ENCODE results near the gene IQCK.

IQCK gene

DNA sequence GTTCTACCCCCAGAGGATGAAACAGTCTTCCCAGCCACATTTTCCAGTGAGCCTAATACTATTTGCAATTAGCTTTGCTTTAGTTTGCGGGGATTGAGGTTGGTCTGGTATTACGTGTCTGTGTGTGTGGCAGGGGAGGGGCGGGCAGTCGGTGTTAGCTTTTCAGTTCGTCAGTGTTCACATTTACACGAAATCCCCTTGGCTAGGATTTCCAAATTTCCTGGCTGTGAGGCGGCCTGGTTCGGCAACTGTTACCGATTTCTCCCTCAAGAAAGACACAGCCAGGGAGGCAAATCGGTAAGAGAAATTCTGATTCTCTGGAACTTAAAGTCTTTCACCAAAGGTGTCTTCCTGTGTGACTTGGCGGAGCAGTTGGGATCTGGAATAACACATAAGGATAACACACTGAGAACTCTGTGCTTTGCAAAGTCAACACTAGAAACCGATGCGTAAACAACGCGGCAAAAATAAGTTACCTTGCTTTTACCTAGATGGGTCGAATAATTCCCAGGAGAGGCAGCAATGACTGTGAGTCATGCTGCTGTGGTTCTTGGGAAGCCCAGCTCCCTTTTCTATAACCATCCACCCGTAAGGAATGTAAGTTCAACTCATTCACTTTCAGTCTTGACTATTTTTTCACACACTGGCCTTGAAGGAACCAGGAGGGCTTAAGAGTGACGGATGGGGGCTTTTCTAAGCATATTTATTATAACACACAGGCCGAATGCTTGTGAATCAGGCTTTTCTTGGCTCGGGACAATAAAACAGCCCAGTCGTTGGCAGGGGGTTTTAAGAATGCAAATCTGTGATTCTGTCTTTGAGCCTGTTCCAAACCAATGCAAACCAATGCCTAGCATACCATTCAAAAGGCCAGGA is 142.3 kb downstream of the IQCK start:
- no peak for DNase-seq (ENCODE audit: low read depth, low spot score)

DNA sequence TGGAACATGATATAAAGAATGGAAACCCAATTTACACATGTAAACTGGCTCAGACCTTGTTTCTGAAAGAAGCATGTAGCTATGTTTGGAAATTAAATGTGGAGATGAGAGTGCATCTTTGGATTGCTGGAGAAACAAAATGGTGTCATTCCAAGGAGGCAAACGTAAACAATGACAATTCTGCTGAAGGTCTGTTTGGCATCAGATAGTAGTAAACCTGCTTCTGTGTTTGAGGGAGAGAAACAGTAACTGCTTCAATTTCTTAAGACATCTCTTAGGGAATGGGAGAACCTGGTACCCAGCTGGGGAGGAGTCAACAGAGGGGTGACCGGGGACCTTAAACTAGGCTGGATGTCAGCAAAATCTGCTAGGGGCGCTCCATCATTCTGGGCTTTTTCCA is 143.1 kb downstream of the IQCK start:
- DNase-seq (ENCODE audit: low read depth, low spot score) = no peak

DNA sequence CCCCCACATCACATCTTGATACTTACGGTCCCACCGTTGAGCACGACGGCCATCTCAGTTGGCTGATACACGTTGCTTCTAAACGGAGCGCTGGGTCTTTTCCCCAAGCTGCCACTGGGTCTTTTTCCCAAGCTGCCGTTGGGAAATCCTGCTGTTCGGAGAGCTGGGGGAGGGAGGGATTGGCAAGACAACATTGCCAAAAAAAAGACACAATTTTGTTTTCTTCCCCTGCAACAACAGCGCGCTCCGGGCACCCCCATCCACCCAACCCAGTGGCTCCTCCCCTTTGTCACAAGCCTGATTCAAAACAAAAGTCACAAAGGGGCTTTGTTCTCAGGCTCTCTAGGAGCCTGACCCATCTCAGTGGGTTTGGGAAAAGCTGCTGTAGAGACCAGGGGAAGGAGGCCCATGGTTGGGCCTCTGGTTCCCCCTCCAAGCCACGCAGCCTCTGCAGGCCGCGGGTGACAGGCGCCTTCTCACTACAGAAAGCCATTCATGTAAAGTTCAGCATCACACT is 143.8 kb downstream of the IQCK start:
- DNase-seq (ENCODE audit: low read depth, low spot score) = no peak

DNA sequence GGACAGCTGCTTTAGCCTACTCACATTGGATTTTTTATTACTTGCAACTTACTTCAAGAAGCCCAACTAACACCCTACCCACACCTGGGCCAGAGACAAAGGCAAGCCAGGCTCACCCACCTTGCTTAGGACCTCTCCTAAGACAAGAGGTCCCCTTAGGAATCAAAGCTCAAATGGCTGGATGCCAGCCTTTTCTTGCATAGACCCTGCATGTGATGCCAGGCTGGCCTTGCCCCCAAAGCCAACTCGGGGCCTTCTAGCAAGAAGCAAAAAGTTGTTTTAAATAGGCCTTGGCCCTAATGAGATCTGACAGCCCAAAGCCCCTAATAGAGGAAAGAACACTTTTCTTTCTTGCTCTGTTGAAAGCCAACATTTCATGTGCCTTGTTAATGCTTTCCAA is 145.9 kb downstream of the IQCK start:
- DNase-seq (ENCODE audit: low read depth, low spot score) = no peak

DNA sequence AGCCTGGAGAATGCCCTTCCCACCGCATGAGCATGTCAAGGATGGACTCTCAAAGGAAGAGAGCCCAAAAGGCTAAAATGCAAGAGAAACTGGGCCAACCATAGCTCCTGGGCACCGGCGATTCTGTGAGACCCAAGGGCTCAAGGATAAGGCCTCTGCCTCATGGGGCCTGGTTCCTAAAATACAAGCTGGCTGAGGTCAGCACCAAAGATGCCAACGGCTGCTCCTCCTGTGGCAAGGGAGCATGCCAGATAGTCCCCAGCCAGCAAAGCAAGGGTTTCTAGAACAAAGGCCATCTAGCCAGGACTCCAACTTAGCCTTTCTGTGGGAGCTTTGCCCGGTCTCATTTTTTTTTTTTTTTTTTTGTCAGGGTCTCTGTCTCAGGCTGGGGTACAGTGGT is 146.5 kb downstream of the IQCK start:
- DNase-seq (ENCODE audit: low read depth, low spot score) = no peak

DNA sequence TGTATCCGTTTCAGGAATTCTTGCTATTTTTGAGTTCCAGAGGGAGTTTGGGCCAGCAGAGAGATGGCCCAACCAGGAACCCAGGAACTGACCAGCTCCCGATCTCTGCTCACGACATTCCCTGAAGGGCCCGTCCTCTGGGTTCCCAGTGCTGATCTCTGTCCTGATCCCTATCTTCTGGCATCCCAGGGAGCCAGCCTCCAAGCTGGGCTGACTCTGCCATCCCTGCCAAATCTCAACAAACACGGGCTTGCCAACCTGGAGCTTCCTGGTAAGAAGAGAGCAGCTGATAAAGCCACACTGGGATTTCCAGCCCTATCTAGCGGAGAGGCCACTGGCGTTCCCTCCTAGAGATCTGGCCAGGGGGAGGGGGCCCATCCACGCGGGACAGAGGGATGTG is 150.3 kb downstream of the IQCK start:
- DNase-seq (ENCODE audit: low read depth, low spot score) = no peak

DNA sequence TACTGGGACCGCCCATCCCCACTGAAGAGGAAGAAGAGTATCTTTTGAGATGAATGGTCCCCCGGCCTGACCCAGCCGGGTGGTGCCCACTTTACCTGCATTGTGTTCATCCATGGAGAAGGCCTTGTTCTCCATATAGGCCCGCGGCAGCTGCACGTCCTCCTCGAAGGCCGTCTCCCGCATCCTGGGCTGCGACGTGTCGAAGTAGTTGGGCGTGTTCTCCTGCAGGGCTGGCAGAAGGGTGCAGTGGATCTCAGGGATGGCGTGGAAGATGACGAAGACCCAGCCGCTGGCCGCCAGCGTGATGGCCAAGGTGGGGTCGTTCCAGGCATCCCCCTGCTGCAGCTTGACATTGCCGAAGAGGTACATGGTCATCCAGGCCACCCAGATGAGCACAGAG is 153.7 kb downstream of the IQCK start:
- DNase-seq (ENCODE audit: low read depth, low spot score) = no peak

DNA sequence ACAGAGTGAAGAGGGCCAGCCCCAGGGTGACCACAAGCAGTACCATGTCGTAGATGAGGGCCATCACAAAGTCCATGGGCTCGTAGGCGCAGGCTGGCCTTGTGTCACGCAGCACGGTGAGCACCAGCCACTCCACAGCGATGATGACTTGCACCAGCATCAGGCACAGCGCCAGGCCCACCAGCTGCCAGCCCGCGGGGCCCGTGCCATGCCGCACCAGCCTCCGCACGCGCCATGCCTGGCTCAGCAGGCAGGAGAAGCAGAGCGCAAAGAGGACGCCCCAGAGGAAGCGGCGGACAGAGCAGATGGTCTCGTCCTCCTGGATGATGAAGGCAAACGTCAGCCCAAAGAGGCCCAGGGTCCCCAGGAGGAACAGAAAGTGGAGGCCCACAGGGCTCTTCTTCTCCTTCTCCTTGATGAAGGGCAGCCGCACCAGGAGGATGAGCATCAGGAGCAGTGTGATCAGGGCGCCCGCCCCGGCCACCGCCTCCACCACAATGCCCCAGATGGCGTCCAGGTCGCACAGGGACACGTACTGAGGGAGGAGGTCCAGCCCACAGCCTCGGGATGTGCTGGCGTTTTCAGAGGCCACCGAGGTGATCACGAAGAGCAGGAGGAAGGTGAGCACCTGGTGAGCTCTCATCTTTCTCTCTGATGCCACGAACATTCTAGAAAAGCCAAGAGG is 154.2 kb downstream of the IQCK start:
- DNase-seq (ENCODE audit: low read depth, low spot score) = no peak

DNA sequence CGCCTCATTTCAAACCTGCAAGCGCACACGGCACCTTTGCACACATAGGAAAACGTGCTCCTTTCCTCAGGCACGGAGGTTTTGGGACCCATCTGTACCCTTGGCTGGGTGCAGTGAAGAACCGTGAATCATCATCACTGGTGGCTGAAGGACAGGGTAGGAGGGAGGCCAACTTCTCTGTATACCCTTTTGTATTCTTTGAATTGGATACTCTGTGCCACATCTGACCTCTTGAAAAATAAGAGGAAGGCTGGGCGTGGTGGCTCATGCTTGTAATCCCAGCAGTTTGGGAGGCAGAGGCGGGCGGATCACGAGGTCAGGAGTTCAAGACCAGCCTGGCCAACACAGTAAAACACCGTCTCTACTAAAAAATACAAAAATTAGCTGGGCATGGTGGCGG is 154.9 kb downstream of the IQCK start:
- no peak for DNase-seq (ENCODE audit: low read depth, low spot score)

DNA sequence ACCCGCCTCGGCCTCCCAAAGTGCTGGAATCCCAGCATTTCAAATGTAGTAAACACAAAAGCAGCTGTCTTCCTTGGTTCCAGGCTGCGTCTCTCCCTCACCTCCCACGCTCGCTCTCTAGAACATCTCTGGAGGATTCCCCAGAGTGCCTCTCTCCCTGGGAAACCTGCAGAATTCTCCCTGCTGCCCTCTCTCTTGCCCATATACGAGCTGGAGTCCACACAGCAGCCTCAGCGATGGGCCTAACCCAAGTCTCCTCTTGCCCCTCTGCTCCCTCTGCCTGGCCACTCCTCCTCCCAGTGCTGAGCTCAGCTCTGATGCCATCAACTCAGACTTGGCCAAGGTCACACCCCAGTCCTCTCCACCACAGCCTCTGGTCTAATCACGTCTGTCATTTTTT is 156.0 kb downstream of the IQCK start:
- no peak for DNase-seq (ENCODE audit: low read depth, low spot score)

DNA sequence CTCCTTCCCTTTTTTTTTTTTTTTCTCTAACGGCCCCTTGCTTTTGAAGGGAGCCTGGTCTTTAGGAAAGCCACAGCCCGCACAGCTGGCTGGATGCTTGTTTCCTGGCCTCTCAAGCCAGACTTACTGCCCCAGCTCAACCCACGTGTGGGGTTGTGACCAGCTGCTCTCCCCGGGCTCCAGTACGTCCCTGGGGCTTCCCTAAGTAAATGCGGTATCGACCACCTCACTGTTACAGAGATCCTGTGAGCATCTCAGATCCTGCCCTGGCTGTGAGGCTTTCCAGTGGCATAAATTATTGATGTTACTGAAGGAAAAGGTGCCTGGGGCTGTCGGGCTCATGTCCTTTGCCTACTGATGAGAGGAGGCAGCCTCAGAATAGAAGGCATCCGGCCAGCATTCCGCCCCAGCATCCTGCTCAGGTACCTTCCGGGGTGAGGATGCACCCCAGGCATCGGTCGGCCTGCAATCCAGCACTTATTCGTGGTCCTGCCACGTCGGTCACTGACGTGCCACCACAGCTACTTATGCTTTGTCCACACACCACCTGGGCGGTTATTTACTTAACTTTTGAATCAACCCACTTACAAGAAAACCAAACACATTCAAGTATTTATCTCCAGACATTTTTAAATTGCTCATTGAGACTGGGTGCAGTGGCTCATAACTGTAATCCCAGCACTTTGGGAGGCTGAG is 156.9 kb downstream of the IQCK start:
- no peak for DNase-seq (ENCODE audit: low read depth, low spot score)

DNA sequence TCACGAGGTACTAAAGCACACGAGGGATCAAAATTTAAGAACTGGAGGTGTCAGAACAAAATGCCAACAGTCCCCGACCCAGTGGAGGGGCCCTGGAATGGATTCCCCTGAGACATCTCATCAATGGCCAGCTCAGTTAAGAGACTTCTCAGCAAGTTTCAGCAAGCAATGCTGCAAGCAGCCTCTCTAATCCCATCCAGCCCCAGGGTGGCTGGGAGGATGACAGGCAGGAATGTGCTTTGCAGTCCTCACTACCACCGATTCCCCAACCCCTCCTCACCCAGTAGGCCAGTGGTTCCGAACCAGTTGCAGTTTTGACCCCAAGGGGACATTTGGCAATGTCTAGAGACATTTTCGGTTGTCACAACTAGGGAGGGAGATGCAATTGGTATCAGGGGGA is 157.8 kb downstream of the IQCK start:
- no peak for DNase-seq (ENCODE audit: low read depth, low spot score)

DNA sequence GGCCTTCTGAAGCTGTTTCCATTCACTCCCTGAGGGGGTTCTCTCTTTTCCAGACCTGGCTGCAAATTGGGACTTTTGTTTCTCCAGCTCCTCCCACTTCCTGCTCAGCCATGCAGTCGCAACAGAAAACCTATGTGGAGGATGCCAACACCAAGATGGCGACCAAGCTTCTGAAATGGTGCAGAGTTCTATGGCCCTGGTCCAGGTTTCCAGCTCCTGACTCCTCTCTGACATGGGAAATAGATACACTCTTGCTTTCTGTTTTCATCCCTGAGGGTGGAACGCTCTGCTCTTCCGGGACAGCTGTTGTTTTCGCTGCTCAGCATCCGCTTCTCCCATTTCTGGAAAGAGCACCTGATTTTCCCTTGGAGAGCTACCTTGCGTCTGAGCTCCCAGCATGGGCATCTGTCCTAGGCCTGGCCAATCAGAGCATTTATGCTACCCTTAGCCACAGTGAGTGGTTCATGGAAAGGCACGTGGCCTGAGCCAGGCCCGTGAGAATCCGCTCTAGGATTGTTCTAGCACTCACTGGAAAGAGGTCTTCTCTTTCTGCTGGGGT is 158.5 kb downstream of the IQCK start:
- DNase-seq (ENCODE audit: low read depth, low spot score) = no peak

DNA sequence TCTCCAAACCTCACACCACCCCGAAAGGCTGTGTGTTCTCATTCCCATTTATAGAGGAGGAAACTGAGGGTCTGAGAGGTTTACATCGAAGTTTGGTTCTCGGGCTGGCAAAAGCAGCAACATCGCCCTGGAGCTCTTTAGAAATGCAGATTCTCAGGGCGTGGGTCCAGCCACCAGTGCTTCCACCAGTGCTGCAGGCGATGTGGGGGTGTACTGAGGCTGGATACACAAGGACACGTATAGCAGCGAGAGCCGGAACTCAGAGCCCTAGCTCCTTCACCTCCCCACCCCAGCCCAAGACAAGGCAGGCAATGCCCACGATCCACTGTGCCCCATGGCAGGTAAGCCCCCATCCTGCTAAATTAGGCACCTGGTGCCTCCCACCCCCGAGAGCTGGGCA is 160.7 kb downstream of the IQCK start:
- no peak for DNase-seq (ENCODE audit: low read depth, low spot score)

DNA sequence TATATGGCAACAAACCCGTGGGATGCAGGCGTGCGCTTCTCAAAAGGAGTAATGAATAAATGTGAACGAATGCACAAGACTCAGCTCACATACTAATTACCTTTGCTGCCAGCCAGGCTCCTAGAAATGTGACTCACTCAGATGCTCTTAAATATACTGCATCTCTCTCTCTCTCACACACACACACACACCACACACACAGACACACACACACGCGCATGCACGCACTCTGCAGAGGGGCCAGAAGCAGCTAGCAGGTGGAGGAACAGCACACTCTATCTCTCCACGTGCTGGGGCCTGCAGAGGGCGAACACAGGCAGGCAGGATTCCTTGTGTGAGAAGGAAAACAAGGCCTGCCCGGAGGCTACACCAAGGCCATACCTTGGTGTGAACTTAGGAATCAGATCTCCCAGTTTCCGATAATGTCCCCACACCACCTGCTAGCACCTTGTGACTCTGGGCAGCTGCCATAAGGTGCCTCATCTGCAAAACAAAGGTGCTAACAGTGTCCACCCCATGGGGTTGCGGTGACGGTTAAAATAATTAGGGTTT is 161.2 kb downstream of the IQCK start:
- DNase-seq (ENCODE audit: low read depth, low spot score) = no peak

DNA sequence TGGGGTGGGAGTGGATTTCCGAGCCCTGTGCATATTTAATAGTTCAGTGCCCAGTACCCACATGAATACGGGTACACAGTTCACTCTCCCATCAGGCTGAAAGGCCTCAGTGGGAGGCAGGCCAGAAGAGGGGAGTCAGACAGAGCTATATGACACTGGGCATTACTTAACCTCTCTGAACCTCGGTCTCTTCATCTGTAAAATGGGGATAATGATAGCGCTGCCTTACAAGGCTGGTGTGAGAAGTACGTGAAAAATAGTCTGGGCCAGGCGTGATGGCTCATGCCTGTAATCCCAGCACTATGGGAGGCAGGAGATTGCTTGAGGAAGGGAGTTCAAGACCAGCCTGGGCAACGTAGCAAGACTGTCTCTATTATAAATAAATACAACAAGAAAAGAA is 163.0 kb downstream of the IQCK start:
- DNase-seq (ENCODE audit: low read depth, low spot score) = no peak

DNA sequence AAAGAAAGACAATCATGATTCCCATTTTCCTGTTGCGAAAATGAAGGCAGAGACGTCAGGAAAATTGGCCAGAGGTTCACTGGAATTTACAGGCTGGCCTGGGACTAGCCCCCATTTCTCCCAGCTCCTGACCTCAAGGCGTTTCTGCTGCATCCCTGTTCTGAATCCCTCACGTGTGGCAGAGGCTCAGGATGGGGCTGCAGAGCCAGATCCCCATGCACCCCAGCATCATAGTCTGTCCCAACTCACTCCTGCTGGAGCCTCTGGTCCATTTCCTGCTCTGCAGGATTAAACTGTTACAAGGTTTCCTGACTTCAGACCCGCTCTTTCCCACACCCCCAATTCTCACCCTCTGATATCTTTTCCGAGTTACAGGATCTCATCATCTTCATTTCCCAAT is 163.7 kb downstream of the IQCK start:
- no peak for DNase-seq (ENCODE audit: low read depth, low spot score)

DNA sequence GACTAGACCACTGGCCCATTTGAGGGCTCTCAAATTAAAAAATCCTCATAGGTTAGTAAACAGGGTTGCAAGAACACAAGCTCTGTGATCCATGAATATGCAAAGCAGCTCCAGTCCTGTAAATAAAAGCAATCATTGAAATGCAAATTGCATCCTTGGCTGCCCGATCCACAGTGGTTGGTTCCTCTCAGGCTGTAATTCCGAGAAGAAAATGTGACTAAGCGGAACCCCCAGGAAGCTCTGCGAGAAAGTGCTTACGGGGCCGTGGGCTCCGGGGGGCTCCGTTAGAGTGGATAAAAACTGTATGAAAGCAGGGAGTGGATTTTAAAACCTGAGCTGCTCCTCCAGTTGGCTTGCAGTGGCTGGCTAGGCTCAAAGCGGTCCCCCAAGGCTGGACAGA is 164.1 kb downstream of the IQCK start:
- no peak for DNase-seq (ENCODE audit: low read depth, low spot score)

DNA sequence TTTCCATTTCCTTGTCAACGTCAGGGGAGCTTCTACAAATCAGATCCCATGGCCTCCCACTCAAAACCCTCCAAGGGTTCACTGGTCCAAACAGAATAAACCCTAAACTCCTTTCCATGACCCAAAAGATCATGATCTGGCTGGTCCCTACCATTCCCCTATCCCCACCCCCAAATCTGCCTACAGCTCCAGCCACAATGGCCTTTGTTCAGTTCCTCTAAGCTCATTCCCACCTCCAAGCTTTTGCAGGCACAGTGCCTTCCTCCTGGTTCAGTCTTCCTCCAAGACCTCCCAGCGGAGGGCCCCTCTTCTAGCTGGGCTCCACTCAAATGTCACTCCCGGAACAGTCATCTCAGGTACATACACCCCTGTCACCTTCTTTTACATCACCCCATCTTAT is 164.6 kb downstream of the IQCK start:
- DNase-seq (ENCODE audit: low read depth, low spot score) = no peak

DNA sequence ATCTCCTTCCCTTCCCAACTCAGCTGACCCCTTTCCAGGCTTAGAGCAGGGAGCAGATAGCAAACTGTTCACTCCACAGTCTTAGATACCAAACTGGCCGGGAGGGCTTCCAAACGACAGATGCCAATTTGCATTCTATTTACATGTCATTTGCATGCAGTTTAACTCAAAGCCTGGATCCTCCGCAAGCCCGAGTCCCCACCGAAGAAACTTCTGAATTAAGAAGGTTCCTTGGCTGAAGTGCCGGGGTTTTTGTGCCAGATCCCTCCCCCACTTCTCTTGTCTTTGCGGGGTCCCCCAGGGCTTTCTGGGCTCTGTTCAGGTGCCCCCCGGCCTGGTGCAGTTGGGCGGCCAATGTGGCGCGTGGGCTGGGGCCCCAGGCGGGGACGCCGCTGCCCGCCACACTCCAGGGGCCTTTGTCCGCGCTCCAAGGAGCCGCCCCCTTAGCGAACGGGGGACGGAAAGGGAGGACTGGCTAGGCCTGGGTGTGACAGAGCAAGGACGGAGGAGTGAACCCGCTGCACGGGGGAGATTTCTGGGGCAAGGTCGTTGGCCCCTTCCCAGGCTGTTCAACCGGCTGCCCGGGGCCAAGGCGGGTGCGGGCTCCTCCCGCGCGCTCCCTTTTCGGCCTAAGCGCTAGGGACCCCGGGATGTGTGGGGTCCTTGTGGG is 165.4 kb downstream of the IQCK start:
- no peak for DNase-seq (ENCODE audit: low read depth, low spot score)

DNA sequence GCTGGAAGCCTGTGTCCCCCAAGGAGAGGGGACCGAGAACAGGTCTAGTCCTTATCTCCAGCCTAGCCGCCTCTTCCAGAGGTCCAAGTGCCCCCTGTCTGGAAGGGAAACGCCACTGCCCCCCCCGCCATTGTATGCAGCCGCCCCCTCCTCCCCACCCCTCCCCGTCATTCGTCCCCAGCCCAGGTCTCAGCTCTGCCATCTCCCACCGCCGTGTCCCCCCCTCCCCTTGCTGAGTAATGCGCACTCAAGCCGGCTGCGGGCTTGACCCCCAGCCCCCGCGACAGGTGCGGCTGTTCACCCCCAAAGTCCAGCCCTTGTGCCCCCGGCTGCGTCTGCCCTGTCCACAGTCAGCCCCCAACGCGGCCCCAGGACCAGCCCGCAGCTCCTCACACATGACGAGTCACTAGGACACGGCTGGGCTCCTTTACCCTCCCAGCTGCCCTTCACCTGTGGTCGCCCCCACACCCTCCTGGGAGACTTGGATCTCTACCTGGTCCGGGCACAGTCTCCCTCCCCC is 166.0 kb downstream of the IQCK start:
- DNase-seq (ENCODE audit: low read depth, low spot score) = no peak

All from activated naive CD8-positive, alpha-beta T cell treated with anti-CD3 and anti-CD28 coated beads, Interleukin-2, amount 50 U/mL, for 16 hours (primary cell).